A549 treated with dexamethasone at 1 μM for 4 hours (cell line): ENCODE measurements around the gene SFTPB. TPM values are rescaled to one million over a fixed set of nuclear protein-coding genes. Genes with fewer than 3 reads are reported as not detected.

Experiments used
- total RNA-seq: library from RNA; stranded (reverse); fragments of 200-300 nt; extraction: Qiagen RNA extraction; gene quantifications from 5 replicates; pipeline ENCODE4 v1.2.3, GENCODE V29; 2022

SFTPB gene
- 0.09 to 0.22 TPM (median 0.16 TPM) in 4 of 5 replicates, not detected in the other for total RNA-seq

GRCh38 chr2:85668009-85668856, at the start of gene SFTPB:
TSS of gene SFTPB (minus strand) at chr2:85668199. CDS start at chr2:85668183, 16 bp downstream.

DNA sequence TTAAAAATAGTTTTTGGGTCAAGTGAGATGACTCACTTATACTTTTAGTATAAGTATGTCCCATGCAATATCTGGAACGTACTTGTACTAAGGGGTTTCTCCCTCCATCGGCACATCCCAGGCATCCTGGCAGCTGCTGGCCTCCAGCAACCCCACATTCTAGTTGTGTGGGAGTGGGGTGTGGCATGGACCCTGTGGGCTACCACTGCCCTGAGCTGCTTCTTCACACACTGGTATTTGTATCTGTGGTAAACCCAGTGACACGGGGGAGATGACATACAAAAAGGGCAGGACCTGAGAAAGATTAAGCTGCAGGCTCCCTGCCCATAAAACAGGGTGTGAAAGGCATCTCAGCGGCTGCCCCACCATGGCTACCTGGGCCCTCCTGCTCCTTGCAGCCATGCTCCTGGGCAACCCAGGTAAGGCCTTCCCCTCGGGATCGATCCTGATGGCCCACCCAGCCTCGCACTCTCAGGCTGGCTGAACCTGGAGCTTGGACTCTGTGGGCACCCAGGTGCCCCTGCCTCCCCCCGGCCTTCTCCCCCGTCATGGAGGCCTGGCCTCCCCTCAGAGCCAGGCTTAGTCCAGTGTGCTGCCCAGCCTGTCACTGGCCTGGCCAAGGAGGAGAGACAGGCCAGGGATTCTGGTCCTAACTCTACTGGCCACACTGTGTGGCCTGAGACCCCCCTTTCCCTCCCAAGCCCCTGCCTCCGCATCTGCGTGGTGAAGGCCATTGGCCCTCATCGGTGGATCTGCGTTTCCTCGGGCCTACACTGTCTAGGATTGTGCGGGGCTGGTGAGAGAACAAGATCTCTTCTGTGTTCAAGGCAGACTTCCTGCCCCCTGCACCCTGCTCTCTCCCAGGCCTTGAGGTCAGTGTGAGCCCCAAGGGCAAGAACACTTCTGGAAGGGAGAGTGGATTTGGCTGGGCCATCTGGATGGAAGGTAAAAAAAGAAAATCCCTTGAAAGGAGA, 26.3 kb upstream of the SFTPB start, which contains the start of gene GNLY:
Gene GNLY (plus strand): TSS at position 307 of the 974 bp plus-strand sequence. CDS start 61 bp downstream, at position 368.

GRCh38 chr2:85611705-85612587, 56.1 kb downstream of the SFTPB start, which contains the start of gene C2orf68:
TSS of gene C2orf68 (minus strand) at chr2:85612066. CDS start at chr2:85611984, 82 bp downstream.

Other genes starting within 250 kb of the SFTPB start
- gene SH2D6, start 249.5 kb downstream of the SFTPB start, total RNA-seq: 0.66 to 1.1 TPM (median 0.98 TPM) in 5 replicates
- gene MAT2A, start 129.0 kb downstream of the SFTPB start, total RNA-seq: 523 to 615 TPM (median 601 TPM) in 5 replicates
- gene GGCX, start 106.7 kb downstream of the SFTPB start, total RNA-seq: 38.3 to 43.4 TPM (median 41.7 TPM) in 5 replicates
- gene VAMP8, start 90.6 kb downstream of the SFTPB start, total RNA-seq: 13.9 to 21.4 TPM (median 15.6 TPM) in 5 replicates
- 0.13 to 0.15 TPM (median 0.14 TPM) in 3 of 5 replicates, not detected in the others for gene VAMP5, start 83.8 kb downstream of the SFTPB start, total RNA-seq
- gene RNF181, start 72.5 kb downstream of the SFTPB start, total RNA-seq: 163 to 193 TPM (median 170 TPM) in 5 replicates
- gene TMEM150A, start 65.5 kb downstream of the SFTPB start, total RNA-seq: 11.7 to 15.9 TPM (median 14.8 TPM) in 5 replicates
- gene C2orf68, start 56.1 kb downstream of the SFTPB start, total RNA-seq: 22.1 to 26.2 TPM (median 24.1 TPM) in 5 replicates
- gene USP39, start 52.0 kb downstream of the SFTPB start, total RNA-seq: 70.9 to 76.6 TPM (median 73.4 TPM) in 5 replicates
- 0.21 to 0.44 TPM (median 0.30 TPM) in 5 replicates for gene GNLY, start 26.2 kb upstream of the SFTPB start, total RNA-seq
- gene ATOH8, start 85.8 kb upstream of the SFTPB start, total RNA-seq: 14.5 to 19.7 TPM (median 17.9 TPM) in 5 replicates
- gene ST3GAL5, start 220.8 kb upstream of the SFTPB start, total RNA-seq: 20.2 to 30.7 TPM (median 24.8 TPM) in 5 replicates